ENCODE measurements around the gene CLSTN3. TPM values are rescaled to one million over a fixed set of nuclear protein-coding genes. Genes with fewer than 3 reads are reported as not detected.

Gene CLSTN3
- total and polyA plus RNA-seq, 9 of the 15 experiments (the other 6 are each of a cell fraction or from before 2014, with no cell fraction given) = 0.08 to 23.2 (median 11.0) TPM

DNA sequence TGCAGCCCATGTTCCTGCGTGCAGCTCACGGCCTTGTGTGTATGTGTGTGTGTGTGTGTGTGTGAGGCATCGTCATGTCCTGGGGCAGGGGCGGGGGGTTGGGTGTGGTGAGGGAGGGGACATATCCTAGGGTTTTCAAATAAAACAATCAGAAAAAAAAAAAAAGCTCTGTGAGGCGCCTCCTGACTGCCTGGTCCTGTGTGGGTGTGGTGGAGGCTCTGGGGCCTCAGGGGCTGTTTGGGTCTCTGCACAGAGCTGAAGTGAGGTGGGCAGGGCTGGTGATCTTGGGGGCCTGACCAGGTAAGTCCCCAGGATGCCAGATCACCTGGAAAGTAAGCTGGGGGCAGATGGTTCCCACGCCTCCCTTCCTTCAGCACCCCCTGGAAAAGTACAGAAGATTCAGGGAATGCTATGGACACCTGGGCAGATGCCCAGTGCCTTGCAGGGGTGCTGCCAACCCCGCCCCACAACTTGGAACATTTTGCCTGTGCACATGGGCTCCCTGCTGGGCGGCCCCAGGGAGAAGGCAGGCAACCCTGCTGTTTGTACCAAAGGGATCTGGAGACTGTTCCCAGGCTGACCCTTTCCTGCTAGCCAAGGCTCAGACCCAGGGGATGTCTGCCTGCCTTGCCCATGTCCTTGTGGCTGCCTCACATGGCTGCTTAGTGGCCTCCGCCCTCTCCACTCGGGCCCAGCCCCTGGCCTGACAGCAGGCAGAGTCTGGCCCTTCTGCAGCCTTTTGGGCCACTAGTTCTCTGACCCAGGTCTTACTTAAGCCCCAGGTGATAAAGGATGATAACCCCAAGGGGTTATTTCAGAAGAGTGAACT is 28.8 kb downstream of the CLSTN3 start (continued):
- TF ChIP-seq, protein P1, sequence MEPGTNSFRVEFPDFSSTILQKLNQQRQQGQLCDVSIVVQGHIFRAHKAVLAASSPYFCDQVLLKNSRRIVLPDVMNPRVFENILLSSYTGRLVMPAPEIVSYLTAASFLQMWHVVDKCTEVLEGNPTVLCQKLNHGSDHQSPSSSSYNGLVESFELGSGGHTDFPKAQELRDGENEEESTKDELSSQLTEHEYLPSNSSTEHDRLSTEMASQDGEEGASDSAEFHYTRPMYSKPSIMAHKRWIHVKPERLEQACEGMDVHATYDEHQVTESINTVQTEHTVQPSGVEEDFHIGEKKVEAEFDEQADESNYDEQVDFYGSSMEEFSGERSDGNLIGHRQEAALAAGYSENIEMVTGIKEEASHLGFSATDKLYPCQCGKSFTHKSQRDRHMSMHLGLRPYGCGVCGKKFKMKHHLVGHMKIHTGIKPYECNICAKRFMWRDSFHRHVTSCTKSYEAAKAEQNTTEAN (CRISPR knock-in tag; IDR thresholded peaks at IDR 0.05) = no peak
- TF ChIP-seq NR2F6 (CRISPR knock-in tag; IDR thresholded peaks at IDR 0.05) (no peak), MIER1 (IDR thresholded peaks at IDR 0.05; ENCODE audit: low read depth) (no peak), TCF7 (IDR thresholded peaks at IDR 0.05; ENCODE audit: borderline replicate concordance) (no peak), MXI1 (IDR thresholded peaks at IDR 0.05; ENCODE audit: low read depth, low read length) (no peak)

DNA sequence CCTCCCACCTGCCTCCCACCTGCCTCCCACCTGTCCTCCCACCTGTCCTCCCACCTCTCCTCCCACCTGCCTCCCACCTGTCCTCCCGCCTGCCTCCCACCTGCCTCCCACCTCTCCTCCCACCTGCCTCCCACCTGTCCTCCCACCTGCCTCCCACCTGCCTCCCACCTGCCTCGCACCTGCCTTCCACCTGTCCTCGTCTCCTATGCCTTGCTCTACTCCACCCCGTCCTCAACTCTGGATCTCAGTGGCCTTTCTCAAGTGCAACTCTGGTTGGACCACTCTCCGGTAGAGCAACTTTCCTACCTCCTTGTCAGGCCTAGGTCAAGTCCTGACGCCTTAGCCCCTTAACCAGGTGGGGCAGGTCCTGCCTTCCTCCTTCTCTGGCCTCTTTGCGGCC is 30.0 kb downstream of the CLSTN3 start:
- Histone ChIP-seq H3K9me1 (ENCODE audit: control insufficient read depth, insufficient read depth, low read length) (no peaks in the 10 kb centered on the region), H3K4me3 (no peak overlapping the region), H3K9ac (ENCODE audit: insufficient read depth in 1 of 2, low read depth in 2 of 2, low read length in 2 of 2) (no peak overlapping the region), H3K4me2 (ENCODE audit: insufficient read depth, low read length) (no peak overlapping the region), H2AFZ (ENCODE audit: low read depth, low read length) (no peak overlapping the region), H3K27me3 (ENCODE audit: control insufficient read depth in 2 of 2, insufficient read depth in 2 of 2, low read length in 2 of 2) (no peaks in the 10 kb centered on the region; a peak in 1 of 5 replicates), H3K36me3 (ENCODE audit: control insufficient read depth, insufficient read depth, low read length) (no peaks in the 10 kb centered on the region), H3K27ac (ENCODE audit: extremely low read depth, low read depth, low read length) (no peak overlapping the region), H4K20me1 (replicated peaks; ENCODE audit: control insufficient read depth, insufficient read depth, low read length) (no peaks in the 10 kb centered on the region), H3K79me2 (ENCODE audit: control insufficient read depth, insufficient read depth, low read length) (no peaks in the 10 kb centered on the region), H3K4me1 (replicated peaks in 1 of 2; ENCODE audit: control insufficient read depth in 2 of 2, insufficient read depth in 2 of 2, low read length in 2 of 2) (peaks cover 0 to 12% of the 10 kb centered on the region in 2 experiments; a peak in 2 of 5 replicates), H3K9me3 (replicated peaks; ENCODE audit: control insufficient read depth, insufficient read depth, low read depth, low read length) (no peaks in the 10 kb centered on the region)
- CTCF ChIA-PET (ENCODE audit: low intra/inter-chr PET ratio) = no interaction called here
- BruUV-seq (replicated peaks) = no TSS peak
- POLR2A ChIA-PET = no interaction called here
- DNase-seq (ENCODE audit: extremely low read depth in 1 of 4, low spot score in 3 of 4) = no peak
- 27% methylated on average over 4 of the region's 7 CpGs for WGBS (ENCODE audit: insufficient coverage, low coverage, missing lambda C conversion rate)
- no peak for ATAC-seq
- no peak for FAIRE-seq
- intact Hi-C loops (cut with micrococcal nuclease) (no loop called here), in situ Hi-C loops (cut with MboI) (no loop called here)
- TF ChIP-seq ZNF668 (CRISPR knock-in tag; IDR thresholded peaks at IDR 0.05) (no peak), BDP1 (IDR thresholded peaks at IDR 0.05; ENCODE audit: insufficient read depth, insufficient read length) (no peak), TAF9B (IDR thresholded peaks at IDR 0.05; ENCODE audit: partially characterized antibody) (no peak), ZNF23 (CRISPR knock-in tag; IDR thresholded peaks at IDR 0.05) (no peak), FOXM1 (IDR thresholded peaks at IDR 0.05; ENCODE audit: low read depth) (no peak), FOXM1 (CRISPR knock-in tag; IDR thresholded peaks at IDR 0.05; ENCODE audit: low read depth) (no peak), HIVEP1 (CRISPR knock-in tag; IDR thresholded peaks at IDR 0.05) (no peak), ZNF124 (CRISPR knock-in tag; IDR thresholded peaks at IDR 0.05) (no peak)
- TF ChIP-seq, protein P2, sequence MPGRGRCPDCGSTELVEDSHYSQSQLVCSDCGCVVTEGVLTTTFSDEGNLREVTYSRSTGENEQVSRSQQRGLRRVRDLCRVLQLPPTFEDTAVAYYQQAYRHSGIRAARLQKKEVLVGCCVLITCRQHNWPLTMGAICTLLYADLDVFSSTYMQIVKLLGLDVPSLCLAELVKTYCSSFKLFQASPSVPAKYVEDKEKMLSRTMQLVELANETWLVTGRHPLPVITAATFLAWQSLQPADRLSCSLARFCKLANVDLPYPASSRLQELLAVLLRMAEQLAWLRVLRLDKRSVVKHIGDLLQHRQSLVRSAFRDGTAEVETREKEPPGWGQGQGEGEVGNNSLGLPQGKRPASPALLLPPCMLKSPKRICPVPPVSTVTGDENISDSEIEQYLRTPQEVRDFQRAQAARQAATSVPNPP (IDR thresholded peaks at IDR 0.05; ENCODE audit: borderline replicate concordance, insufficient read depth, insufficient read length) = no peak
- TF ChIP-seq, protein P3, sequence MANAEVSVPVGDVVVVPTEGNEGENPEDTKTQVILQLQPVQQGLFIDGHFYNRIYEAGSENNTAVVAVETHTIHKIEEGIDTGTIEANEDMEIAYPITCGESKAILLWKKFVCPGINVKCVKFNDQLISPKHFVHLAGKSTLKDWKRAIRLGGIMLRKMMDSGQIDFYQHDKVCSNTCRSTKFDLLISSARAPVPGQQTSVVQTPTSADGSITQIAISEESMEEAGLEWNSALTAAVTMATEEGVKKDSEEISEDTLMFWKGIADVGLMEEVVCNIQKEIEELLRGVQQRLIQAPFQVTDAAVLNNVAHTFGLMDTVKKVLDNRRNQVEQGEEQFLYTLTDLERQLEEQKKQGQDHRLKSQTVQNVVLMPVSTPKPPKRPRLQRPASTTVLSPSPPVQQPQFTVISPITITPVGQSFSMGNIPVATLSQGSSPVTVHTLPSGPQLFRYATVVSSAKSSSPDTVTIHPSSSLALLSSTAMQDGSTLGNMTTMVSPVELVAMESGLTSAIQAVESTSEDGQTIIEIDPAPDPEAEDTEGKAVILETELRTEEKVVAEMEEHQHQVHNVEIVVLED (CRISPR knock-in tag; IDR thresholded peaks at IDR 0.05) = no peak
- TF ChIP-seq, protein P4, sequence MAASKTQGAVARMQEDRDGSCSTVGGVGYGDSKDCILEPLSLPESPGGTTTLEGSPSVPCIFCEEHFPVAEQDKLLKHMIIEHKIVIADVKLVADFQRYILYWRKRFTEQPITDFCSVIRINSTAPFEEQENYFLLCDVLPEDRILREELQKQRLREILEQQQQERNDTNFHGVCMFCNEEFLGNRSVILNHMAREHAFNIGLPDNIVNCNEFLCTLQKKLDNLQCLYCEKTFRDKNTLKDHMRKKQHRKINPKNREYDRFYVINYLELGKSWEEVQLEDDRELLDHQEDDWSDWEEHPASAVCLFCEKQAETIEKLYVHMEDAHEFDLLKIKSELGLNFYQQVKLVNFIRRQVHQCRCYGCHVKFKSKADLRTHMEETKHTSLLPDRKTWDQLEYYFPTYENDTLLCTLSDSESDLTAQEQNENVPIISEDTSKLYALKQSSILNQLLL (CRISPR knock-in tag; IDR thresholded peaks at IDR 0.05; ENCODE audit: borderline replicate concordance) = no peak

Data from K562 (cell line).